ENCODE results near the gene TEX55.
A peak's percentile ranks its signal among the peaks of the same experiment; 100 is the strongest.

TEX55 gene

GRCh38 chr3:119195151-119195476 is 49.1 kb downstream of the TEX55 start:
- H3K27me3 ChIP-seq (ENCODE audit: control insufficient read depth in 1 of 2, insufficient read depth in 1 of 2, low read length in 2 of 2): no peaks in the 10 kb centered on the region
- H3K36me3 ChIP-seq (ENCODE audit: control insufficient read depth in 1 of 2, insufficient read depth in 2 of 2, low read depth in 1 of 2, low read length in 2 of 2): no peaks in the 10 kb centered on the region
- no peak overlapping the region for H2BK120ac ChIP-seq (ENCODE audit: low read depth, low read length)
- H3K4me3 ChIP-seq (ENCODE audit: insufficient read depth in 1 of 2, low read depth in 1 of 2, low read length in 2 of 2): no peak overlapping the region
- no peak overlapping the region for H3K9ac ChIP-seq (ENCODE audit: low read length)
- no peak overlapping the region for H2BK15ac ChIP-seq (ENCODE audit: low read depth, poor library complexity, severe bottlenecking)
- H4K8ac ChIP-seq (ENCODE audit: low read length): no peak overlapping the region
- H3K27ac ChIP-seq (ENCODE audit: low read length, poor library complexity, severe bottlenecking): peak overlapping the region; percentile 90
- DNase-seq: no peak
- H2BK12ac ChIP-seq (ENCODE audit: low read length in 2 of 2): no peak overlapping the region
- no peak overlapping the region for H3K23ac ChIP-seq (ENCODE audit: low read length in 2 of 2)
- H3K9me3 ChIP-seq (ENCODE audit: control insufficient read depth, low read length): no peaks in the 10 kb centered on the region
- H4K91ac ChIP-seq (ENCODE audit: low read length): no peak overlapping the region
- peaks cover 3% of the 10 kb centered on the region for H3K4me1 ChIP-seq (ENCODE audit: control insufficient read depth, insufficient read depth, low read depth, low read length)
- no peaks in the 10 kb centered on the region for H3K79me1 ChIP-seq (replicated peaks; ENCODE audit: low read length, poor library complexity, severe bottlenecking)
- peak overlapping the region; percentile 20 for H2AK5ac ChIP-seq (ENCODE audit: low read length, severe bottlenecking)
- H2BK5ac ChIP-seq (ENCODE audit: low read depth, low read length, poor library complexity, severe bottlenecking): peak overlapping the region; percentile 36
- H2AFZ ChIP-seq (ENCODE audit: low read depth, low read length): no peak overlapping the region
- 87% methylated on average over 1 of the region's 1 CpG for WGBS
- H3K4me2 ChIP-seq (ENCODE audit: low read length, poor library complexity, severe bottlenecking): no peak overlapping the region
- no peak overlapping the region for H3K18ac ChIP-seq (ENCODE audit: low read depth in 1 of 2, low read length in 2 of 2)
- no peak overlapping the region for H3K4ac ChIP-seq (ENCODE audit: low read depth in 1 of 2, low read length in 2 of 2)
- H3K14ac ChIP-seq (ENCODE audit: low read length in 2 of 2): no peak overlapping the region

- Histone ChIP-seq H3K27me3 (ENCODE audit: control insufficient read depth in 1 of 2, insufficient read depth in 1 of 2, low read length in 2 of 2) (no peaks in the 10 kb centered on the region), H3K27ac (ENCODE audit: low read length, poor library complexity, severe bottlenecking) (peak overlapping the region; percentile 59), H3K36me3 (ENCODE audit: control insufficient read depth in 1 of 2, insufficient read depth in 2 of 2, low read depth in 1 of 2, low read length in 2 of 2) (no peaks in the 10 kb centered on the region), H3K4me2 (ENCODE audit: low read length, poor library complexity, severe bottlenecking) (no peak overlapping the region), H4K91ac (ENCODE audit: low read length) (no peak overlapping the region), H2BK5ac (ENCODE audit: low read depth, low read length, poor library complexity, severe bottlenecking) (no peak overlapping the region), H2BK15ac (ENCODE audit: low read depth, poor library complexity, severe bottlenecking) (no peak overlapping the region), H3K4me1 (ENCODE audit: control insufficient read depth, insufficient read depth, low read depth, low read length) (peaks cover 3% of the 10 kb centered on the region), H4K8ac (ENCODE audit: low read length) (no peak overlapping the region), H2AFZ (ENCODE audit: low read depth, low read length) (no peak overlapping the region), H2BK12ac (ENCODE audit: low read length in 2 of 2) (no peak overlapping the region), H3K9me3 (ENCODE audit: control insufficient read depth, low read length) (no peaks in the 10 kb centered on the region), H3K23ac (ENCODE audit: low read length in 2 of 2) (no peak overlapping the region), H3K4me3 (ENCODE audit: insufficient read depth in 1 of 2, low read depth in 1 of 2, low read length in 2 of 2) (no peak overlapping the region), H2BK120ac (ENCODE audit: low read depth, low read length) (no peak overlapping the region), H3K79me1 (replicated peaks; ENCODE audit: low read length, poor library complexity, severe bottlenecking) (no peaks in the 10 kb centered on the region), H3K4ac (ENCODE audit: low read depth in 1 of 2, low read length in 2 of 2) (no peak overlapping the region), H2AK5ac (ENCODE audit: low read length, severe bottlenecking) (no peak overlapping the region), H3K9ac (ENCODE audit: low read length) (no peak overlapping the region), H3K14ac (ENCODE audit: low read length in 2 of 2) (no peak overlapping the region), H3K18ac (ENCODE audit: low read depth in 1 of 2, low read length in 2 of 2) (no peak overlapping the region)
- WGBS: 58% methylated on average over 1 of the region's 1 CpG
- DNase-seq: no peak
These were observed 49.9 kb downstream of the TEX55 start for GRCh38 chr3:119195911-119196310.
